T-helper 2 cell treated with Interferon-gamma antibody and Interleukin-4, amounts not matched to agents 5 μg/mL and 100 μg/mL, for 36 hours (primary cell): ENCODE results near the gene TMEM151A.
"Not testable (repeated sequence)": the region's sequence is repeated elsewhere in the genome, so short reads cannot be mapped to it uniquely, and the experiment has no call there.

Source experiments
- DNase-seq: peaks from one replicate; pipeline ENCODE4 v3.0.0; 2021; ENCODE audit warnings: low spot score
- H3K27ac Mint-ChIP-seq: one replicate; pipeline ENCODE4 v1.8.0; 2021; ENCODE audit warnings: mild to moderate bottlenecking, mixed read lengths
- H3K27me3 Mint-ChIP-seq: one replicate; pipeline ENCODE4 v1.8.0; 2021; ENCODE audit warnings: low read depth, mixed read lengths
- H3K36me3 Mint-ChIP-seq: one replicate; pipeline ENCODE4 v1.8.0; 2021; ENCODE audit warnings: low read depth, mixed read lengths
- H3K4me1 Mint-ChIP-seq: one replicate; pipeline ENCODE4 v1.8.0; 2021; ENCODE audit warnings: low read depth, mixed read lengths
- H3K4me3 Mint-ChIP-seq: one replicate; pipeline ENCODE4 v1.8.0; 2022; ENCODE audit warnings: mild to moderate bottlenecking, moderate library complexity, mixed read lengths
- H3K9me3 Mint-ChIP-seq: one replicate; pipeline ENCODE4 v1.8.0; 2021; ENCODE audit warnings: mixed read lengths

The TMEM151A gene

GRCh38 chr11:66274219-66274618 lies 17.5 kb upstream of the TMEM151A start:
- DNase-seq = no peak
- no peak overlapping the region for H3K4me3 Mint-ChIP-seq
- no peak overlapping the region for H3K27ac Mint-ChIP-seq
- H3K27me3 Mint-ChIP-seq = peaks cover 2% of the 10 kb centered on the region
- peaks cover 36% of the 10 kb centered on the region for H3K36me3 Mint-ChIP-seq
- peaks cover 18% of the 10 kb centered on the region for H3K4me1 Mint-ChIP-seq
- no peaks in the 10 kb centered on the region for H3K9me3 Mint-ChIP-seq

- H3K4me3 Mint-ChIP-seq = no peak overlapping the region
- DNase-seq = no peak
- H3K27me3 Mint-ChIP-seq = peaks cover 7% of the 10 kb centered on the region
- H3K4me1 Mint-ChIP-seq = peaks cover 9% of the 10 kb centered on the region
- peaks cover 32% of the 10 kb centered on the region for H3K36me3 Mint-ChIP-seq
- H3K27ac Mint-ChIP-seq = no peak overlapping the region
- H3K9me3 Mint-ChIP-seq = no peaks in the 10 kb centered on the region
Observed at GRCh38 chr11:66275396-66275795, 16.3 kb upstream of the TMEM151A start.

GRCh38 chr11:66275984-66276612 lies 15.6 kb upstream of the TMEM151A start:
- peaks cover 9% of the 10 kb centered on the region for H3K27me3 Mint-ChIP-seq
- peaks cover 7% of the 10 kb centered on the region for H3K4me1 Mint-ChIP-seq
- no peak for DNase-seq
- H3K9me3 Mint-ChIP-seq = no peaks in the 10 kb centered on the region
- H3K36me3 Mint-ChIP-seq = peaks cover 28% of the 10 kb centered on the region
- no peak overlapping the region for H3K27ac Mint-ChIP-seq
- no peak overlapping the region for H3K4me3 Mint-ChIP-seq

- H3K4me3 Mint-ChIP-seq, H3K4me1 Mint-ChIP-seq, H3K9me3 Mint-ChIP-seq, DNase-seq, H3K27ac Mint-ChIP-seq: not testable (repeated sequence)
- Mint-ChIP-seq H3K36me3 (peaks cover 28% of the 10 kb centered on the region), H3K27me3 (peaks cover 10% of the 10 kb centered on the region)
Observed at GRCh38 chr11:66276619-66277018, 15.1 kb upstream of the TMEM151A start.

- H3K4me3 Mint-ChIP-seq, H3K27ac Mint-ChIP-seq, H3K9me3 Mint-ChIP-seq, DNase-seq, H3K4me1 Mint-ChIP-seq: not testable (repeated sequence)
- Mint-ChIP-seq H3K36me3 (peaks cover 23% of the 10 kb centered on the region), H3K27me3 (peaks cover 10% of the 10 kb centered on the region)
Observed at GRCh38 chr11:66277064-66277463, 14.6 kb upstream of the TMEM151A start.

- Mint-ChIP-seq H3K4me3 (peak within 1 kb of the TSS; percentile 56), H3K36me3 (peaks cover 17% of the 10 kb centered on the region), H3K4me1 (peaks cover 9% of the 10 kb centered on the region), H3K27ac (peak within 1 kb of the TSS; percentile 49), H3K27me3 (peaks cover 10% of the 10 kb centered on the region), H3K9me3 (no peaks in the 10 kb centered on the region)
- peak; percentile 39 for DNase-seq
Observed at GRCh38 chr11:66277471-66278362, 14.0 kb upstream of the TMEM151A start, which contains the start of gene CNIH2. Gene CNIH2 (plus strand): TSS chr11:66278175. CDS start chr11:66278457, 282 bp downstream.

- Mint-ChIP-seq H3K9me3 (no peaks in the 10 kb centered on the region), H3K4me1 (peaks cover 9% of the 10 kb centered on the region), H3K36me3 (peaks cover 10% of the 10 kb centered on the region), H3K4me3 (peak overlapping the region; percentile 56), H3K27me3 (peaks cover 10% of the 10 kb centered on the region), H3K27ac (no peak overlapping the region)
- DNase-seq = no peak
Observed at GRCh38 chr11:66278363-66279091, 13.2 kb upstream of the TMEM151A start.

GRCh38 chr11:66279092-66279734 lies 12.5 kb upstream of the TMEM151A start:
- H3K27me3 Mint-ChIP-seq = peaks cover 10% of the 10 kb centered on the region
- H3K36me3 Mint-ChIP-seq = peaks cover 6% of the 10 kb centered on the region
- no peaks in the 10 kb centered on the region for H3K9me3 Mint-ChIP-seq
- peaks cover 9% of the 10 kb centered on the region for H3K4me1 Mint-ChIP-seq
- no peak for DNase-seq
- peak overlapping the region; percentile 61 for H3K27ac Mint-ChIP-seq
- H3K4me3 Mint-ChIP-seq = peak overlapping the region; percentile 56

- no peak overlapping the region for H3K27ac Mint-ChIP-seq
- peaks cover under 1% of the 10 kb centered on the region for H3K36me3 Mint-ChIP-seq
- H3K9me3 Mint-ChIP-seq = no peaks in the 10 kb centered on the region
- peaks cover 10% of the 10 kb centered on the region for H3K27me3 Mint-ChIP-seq
- peaks cover 9% of the 10 kb centered on the region for H3K4me1 Mint-ChIP-seq
- no peak for DNase-seq
- H3K4me3 Mint-ChIP-seq = no peak overlapping the region
Observed at GRCh38 chr11:66280428-66280827, 11.3 kb upstream of the TMEM151A start.

GRCh38 chr11:66281001-66281400 lies 10.7 kb upstream of the TMEM151A start:
- no peaks in the 10 kb centered on the region for H3K9me3 Mint-ChIP-seq

GRCh38 chr11:66281776-66282467 lies 9.8 kb upstream of the TMEM151A start:
- peaks cover 9% of the 10 kb centered on the region for H3K4me1 Mint-ChIP-seq
- no peak overlapping the region for H3K4me3 Mint-ChIP-seq
- peak overlapping the region; percentile 54 for H3K27ac Mint-ChIP-seq
- H3K9me3 Mint-ChIP-seq = no peaks in the 10 kb centered on the region
- no peak for DNase-seq
- no peaks in the 10 kb centered on the region for H3K36me3 Mint-ChIP-seq
- peaks cover 10% of the 10 kb centered on the region for H3K27me3 Mint-ChIP-seq

More at GRCh38 chr11:66281001-66281400, 10.7 kb upstream of the TMEM151A start:
- Mint-ChIP-seq H3K36me3 (no peaks in the 10 kb centered on the region), H3K27me3 (peaks cover 10% of the 10 kb centered on the region), H3K27ac (peak overlapping the region; percentile 7), H3K4me3 (no peak overlapping the region), H3K4me1 (peaks cover 9% of the 10 kb centered on the region)
- no peak for DNase-seq

GRCh38 chr11:66282468-66283455 lies 8.9 kb upstream of the TMEM151A start:
- H3K27ac Mint-ChIP-seq = peak overlapping the region; percentile 49
- H3K4me3 Mint-ChIP-seq = no peak overlapping the region
- no peaks in the 10 kb centered on the region for H3K9me3 Mint-ChIP-seq

More at GRCh38 chr11:66282468-66283455, 8.9 kb upstream of the TMEM151A start:
- H3K36me3 Mint-ChIP-seq = no peaks in the 10 kb centered on the region
- H3K27me3 Mint-ChIP-seq = peaks cover 10% of the 10 kb centered on the region
- H3K4me1 Mint-ChIP-seq = peaks cover 8% of the 10 kb centered on the region
- DNase-seq = peak; percentile 97
